RPMI8226 (cell line): ENCODE measurements around the gene RTN4R.

ENCODE experiments used
- DNase-seq: peaks from one replicate; pipeline ENCODE4 v3.0.0-alpha.2; 2015

Gene RTN4R

DNA sequence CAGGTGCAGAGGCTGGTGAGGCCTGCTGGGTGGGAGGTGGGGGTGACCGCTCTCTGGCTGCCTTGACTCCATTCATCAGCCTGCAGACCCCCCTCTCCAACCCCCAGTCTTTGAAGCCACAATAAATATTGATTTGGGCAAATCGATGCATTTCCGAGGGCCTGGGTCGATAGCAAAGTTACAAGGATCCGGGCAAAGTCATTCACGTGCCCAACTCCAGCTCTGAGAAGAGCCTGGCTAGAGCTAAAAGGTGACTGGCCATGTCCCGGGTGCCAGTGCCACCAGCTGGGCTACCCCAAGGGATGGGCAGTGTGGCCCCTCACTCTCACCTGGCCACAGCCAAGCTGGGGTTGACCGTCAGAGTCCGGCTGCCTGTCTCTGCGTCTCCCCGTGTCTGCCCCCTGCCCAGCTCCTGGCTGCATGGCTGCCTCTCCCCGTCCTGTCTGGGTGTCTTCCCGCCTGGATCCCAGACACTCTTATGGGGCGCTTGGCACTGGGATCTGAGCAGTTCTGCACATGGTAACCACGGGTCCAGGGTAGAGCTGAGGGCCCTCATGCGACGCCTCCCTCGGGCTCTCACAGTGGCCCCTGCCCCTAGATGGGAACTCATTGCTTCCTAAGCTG lies 70.6 kb downstream of the RTN4R start:
- no peak for DNase-seq

DNA sequence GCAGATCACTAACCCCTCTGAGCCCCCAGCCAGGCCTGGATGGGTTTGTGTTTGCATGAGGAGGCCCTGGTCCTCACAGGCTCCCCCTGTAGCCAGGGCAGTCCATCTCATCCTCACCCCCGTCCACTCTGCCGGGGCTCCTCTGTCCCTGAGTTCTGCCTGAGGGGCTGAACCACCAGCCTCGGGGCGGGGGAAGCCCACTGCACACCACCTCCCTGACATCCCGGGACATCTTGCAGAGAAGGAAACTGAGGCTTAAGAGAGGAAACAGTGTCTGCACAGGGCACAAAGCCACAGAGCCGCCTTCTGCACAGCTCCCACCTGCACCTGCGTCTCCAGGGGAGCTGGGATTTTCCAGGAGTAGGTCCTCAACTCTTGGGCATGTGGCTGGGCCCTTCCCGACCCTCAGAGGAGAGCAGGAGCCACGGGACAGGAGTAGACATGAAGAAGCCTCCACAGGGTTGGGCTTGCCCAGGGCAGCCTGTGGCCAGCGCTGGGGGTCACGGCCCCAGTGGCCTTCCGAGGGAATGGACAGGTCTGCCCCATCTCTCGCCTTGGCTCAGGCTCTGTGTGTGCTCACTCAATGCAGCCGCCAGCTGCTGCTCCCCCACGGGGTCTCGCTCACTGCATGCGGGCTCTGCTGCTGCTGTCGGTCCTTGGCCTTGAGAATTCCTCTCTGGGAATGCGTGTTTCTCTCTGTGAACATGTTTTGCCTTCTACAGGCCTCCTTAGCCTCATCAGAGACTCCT lies 71.8 kb downstream of the RTN4R start:
- no peak for DNase-seq

DNA sequence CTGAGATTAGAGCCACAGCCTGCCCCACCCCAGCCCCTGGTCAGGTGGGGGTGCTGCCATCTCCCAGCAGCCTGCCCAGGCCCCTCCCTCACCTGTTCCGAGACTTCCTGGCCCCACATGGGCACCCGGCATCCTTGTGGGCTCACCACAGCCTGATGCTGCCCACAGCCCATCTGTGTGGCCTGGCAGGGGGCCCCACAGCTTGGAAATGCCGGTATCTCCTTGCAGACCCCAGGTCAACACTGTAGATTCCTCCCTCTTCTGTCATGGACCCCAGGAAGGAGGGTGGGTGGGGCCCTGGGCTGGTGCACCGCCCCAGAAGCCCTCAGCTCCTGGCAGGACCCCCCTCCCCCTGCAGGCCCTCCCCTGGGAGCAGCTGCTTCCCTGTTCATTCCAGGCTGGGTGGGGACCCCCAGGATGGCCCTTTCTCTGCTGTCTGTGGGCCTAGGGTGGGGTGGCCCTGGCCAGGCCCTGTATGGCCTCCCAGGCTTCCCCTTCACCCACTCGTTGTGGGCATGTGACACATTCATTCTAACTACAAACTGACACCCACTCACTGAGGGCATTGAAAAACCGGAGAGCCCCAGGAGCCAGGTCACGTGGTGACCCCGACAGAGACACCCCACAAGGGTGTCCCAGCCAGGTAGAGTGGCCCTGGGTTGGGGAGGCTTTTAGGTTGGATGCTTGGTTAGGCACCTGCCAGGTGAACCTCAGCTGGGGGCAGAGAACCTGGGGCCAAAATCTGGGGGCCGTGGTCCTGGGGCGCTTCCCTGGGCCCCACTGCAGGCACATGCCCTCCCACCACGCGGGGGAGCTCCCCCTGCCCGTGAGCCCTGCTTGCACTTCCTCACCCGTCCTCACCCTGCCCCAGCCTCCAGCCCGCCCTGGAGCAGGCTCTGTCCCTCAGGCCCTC lies 73.2 kb downstream of the RTN4R start:
- DNase-seq = no peak

DNA sequence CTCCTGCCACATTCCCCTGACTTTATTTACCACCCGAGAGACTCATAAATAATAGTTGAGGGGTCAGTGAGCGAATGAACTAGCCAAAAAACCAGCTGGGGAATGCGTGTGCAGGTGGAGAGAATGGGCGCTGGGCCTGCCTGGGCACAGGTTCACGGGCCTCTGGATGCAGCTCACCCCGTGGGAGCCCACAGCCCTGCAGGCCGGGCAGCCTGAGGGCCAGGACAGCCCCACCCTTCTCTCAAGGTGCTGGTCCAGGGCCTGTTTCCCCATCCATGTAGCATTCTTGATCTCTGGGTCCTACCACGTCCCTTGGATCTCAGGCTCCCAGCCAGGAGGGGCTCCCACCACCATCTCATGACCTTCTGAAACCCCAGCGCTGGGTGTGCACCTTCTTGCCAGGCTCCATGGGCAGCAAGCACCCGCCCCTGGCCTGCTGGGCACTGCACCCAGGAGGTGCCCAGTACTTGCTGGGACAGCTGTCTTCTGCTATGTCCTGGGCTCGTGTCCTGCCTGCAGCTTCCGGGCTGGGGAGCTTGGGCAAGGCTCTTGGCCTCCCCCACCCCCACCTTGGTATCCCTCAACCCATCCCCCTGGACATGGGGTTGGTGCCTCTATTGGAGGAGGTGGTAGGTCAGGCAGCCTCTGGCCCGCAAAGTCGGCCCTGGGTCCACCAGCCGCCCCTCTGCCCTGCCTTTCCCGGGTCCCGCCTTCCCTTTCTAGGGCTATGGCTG lies 74.2 kb downstream of the RTN4R start:
- DNase-seq = no peak

DNA sequence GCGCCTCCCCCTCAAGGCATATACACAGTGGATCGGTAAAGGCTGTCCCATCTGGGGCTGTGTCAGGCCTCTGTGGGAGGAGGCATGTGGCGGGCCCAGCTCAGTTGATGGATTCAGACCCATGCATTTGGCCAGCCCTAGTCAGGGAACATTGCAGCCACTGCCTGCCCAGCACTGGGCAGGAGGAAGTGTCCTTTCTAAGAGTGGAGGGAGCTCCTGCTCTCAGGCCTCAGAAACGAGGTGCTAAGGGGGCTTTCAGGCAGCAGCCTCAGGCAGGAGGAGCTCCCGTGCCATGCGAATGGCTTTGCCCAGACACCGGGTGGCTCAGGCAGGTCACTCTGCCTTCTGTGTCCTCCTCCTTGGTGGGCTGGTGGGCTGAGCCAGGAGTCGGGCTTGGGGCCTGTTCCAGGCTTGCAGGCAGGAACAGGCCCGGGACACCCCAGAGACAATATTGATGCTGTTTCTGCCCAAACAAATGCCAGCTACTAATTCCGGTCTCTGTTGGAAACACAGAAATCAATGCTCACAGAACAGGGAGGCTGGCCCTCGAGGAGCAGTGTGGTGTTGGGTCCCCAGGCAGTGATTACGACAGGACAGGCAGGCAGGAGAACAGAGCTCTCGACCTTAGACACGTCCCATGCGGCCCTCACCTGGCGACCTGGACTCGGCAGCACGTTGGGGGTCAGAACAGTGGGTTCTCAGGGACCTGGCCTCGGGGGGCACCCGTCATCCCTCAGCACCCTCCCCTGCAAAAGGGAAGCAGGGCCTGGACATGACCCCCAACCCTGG lies 75.0 kb downstream of the RTN4R start:
- no peak for DNase-seq

DNA sequence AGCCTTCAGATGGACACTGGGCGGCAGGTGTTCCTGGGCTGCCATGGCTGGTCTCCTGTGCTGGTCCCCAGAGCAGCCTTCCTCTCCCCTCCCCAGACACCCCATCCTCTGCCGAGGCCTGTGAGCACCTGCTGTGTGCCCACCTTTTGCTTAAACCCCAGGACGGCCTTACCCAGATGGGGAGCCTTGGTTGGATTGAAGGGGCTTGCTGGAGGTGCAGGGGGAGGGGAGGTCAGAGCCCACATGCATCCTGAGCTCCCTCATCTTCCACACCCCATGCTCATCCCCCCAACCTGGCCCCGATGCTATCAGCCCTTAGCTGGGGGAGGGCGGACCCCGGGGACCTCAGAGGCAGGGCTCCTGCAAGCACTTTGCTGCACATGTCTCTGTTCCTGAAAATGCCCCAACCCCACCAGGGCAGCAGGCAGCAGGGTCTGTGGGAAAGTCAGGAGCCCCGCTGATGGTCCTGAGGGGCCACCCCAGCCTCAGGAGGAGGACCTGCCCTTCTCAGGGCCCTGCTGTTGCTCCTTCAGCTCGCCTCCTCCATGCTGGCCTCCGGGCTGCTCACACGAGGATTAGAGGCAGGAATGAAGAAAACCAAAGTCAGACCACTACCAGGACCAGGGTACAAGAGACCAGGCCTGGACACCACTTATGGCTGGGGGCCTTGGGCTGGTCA lies 75.7 kb downstream of the RTN4R start:
- no peak for DNase-seq

DNA sequence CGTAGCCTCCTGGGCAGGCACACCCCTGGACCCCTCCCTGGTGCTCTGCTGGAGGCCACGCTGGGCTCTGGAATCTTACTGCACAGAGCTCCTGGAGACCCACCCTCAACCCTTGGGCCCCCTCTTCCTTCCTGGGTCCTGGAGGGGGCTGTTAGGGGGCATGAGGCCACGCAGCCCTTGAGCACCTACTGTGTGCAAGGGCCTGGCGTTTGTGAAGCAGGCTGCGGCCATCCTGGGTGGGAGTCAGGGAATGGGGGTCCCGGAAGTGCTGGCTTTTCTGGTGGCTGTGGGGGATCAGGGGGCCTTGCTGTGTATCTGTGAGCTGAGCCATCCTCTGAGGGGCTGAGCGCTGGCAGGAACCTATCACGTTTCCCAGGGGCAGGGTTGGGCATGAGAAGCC lies 76.3 kb downstream of the RTN4R start:
- no peak for DNase-seq
